Astrocyte of the cerebellum (primary cell): Measurements from ENCODE around the gene TMED8.

Source experiments
- DNase-seq: peaks from one replicate; pipeline ENCODE4 v3.0.0-alpha.2; 2011; ENCODE audit warnings: low read depth
- H3K4me3 ChIP-seq: 2 replicates; pipeline ENCODE4 v1.5.1; 2011; ENCODE audit warnings: mild to moderate bottlenecking, low read depth, low read length, moderate library complexity
- in situ Hi-C: cut with HindIII; loops from 2 replicates; pipeline ENCODE4 v1.10.0; 2017; ENCODE audit warnings: low sequenced_read_pairs
- TF ChIP-seq, protein P1 (sequence below): IDR thresholded peaks from 2 replicates; pipeline ENCODE4 v1.5.1; 2012; ENCODE audit warnings: low read length, low read depth, moderate library complexity, mild to moderate bottlenecking; ENCODE audit errors: missing control alignments

TMED8 gene

DNA sequence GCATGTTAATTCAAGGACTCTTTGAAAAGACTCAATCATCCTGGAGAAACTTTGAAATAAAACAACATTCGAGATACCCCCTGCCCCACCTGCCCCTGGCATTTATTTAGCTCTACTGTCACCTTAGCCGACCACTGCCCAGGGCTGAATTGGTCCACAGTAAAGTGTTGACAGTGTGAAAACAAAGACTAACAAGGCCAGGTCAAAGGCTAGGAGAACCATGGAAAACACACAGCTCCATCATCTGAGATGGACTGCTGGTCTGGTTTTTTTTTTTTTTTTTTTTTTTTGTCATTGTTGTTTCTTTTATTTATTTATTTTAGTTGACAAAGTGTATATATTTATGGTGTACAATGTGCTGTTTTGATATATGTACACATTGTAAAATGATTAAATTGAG lies 30.4 kb downstream of the TMED8 start:
- no peak overlapping the region for H3K4me3 ChIP-seq
- DNase-seq, result no peak
- in situ Hi-C loops, result no loop called here
- TF ChIP-seq, protein P1, sequence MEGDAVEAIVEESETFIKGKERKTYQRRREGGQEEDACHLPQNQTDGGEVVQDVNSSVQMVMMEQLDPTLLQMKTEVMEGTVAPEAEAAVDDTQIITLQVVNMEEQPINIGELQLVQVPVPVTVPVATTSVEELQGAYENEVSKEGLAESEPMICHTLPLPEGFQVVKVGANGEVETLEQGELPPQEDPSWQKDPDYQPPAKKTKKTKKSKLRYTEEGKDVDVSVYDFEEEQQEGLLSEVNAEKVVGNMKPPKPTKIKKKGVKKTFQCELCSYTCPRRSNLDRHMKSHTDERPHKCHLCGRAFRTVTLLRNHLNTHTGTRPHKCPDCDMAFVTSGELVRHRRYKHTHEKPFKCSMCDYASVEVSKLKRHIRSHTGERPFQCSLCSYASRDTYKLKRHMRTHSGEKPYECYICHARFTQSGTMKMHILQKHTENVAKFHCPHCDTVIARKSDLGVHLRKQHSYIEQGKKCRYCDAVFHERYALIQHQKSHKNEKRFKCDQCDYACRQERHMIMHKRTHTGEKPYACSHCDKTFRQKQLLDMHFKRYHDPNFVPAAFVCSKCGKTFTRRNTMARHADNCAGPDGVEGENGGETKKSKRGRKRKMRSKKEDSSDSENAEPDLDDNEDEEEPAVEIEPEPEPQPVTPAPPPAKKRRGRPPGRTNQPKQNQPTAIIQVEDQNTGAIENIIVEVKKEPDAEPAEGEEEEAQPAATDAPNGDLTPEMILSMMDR, result no peak

DNA sequence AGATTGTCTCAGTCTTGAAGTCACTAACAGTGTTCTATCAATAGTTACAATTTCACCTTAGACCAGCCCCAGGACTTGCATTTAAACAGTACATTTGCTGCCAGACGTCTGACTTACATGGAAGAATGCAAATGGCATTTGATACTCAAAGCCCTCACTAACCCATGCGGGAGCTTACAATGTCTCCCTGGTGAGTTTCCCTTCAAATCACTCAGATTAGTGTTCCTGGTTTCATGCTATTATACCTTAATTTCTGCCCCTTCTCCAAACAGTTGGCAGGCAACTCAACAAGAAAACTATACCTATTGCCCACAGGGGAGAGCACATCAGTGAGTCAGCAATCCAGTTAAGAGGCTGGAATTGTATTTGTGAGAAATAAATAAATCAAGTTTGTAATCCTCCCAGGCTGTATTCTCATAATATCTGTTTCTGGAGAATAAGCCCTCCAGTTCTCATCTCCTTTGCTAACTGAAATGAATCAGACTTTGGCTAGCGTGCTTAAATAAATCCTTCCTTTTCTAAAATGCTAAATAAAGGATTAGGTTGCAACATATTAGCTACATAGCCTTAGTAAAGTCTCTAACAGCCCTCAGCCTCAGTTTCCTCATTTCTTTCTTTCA lies 32.4 kb downstream of the TMED8 start:
- no peak overlapping the region for H3K4me3 ChIP-seq
- no peak for DNase-seq
- in situ Hi-C loops, result no loop called here
- TF ChIP-seq, protein P1, result no peak

DNA sequence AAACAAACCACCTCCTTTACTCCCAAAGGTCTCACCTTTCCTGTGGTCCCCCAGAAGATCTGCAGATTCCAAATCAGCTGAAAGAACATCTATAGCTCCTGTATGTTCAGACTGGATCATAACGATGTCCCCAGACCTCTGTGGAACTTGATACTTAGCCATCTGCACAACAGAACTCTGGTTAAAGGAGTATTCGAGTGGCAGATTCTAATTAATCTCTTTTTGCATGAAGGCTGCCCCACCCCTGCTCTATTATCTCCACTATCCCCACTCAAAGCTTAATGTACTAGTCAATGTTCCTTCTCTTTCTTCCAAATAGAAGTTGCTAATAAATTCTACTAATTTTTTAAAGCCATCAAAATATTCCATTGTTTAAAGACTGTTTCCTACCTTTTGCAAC lies 33.2 kb downstream of the TMED8 start:
- H3K4me3 ChIP-seq, result no peak overlapping the region
- no peak for DNase-seq
- in situ Hi-C loops, result no loop called here
- TF ChIP-seq, protein P1, result no peak

GRCh38 chr14:77342726-77343397 lies 34.0 kb downstream of the TMED8 start:
- in situ Hi-C loops, result no loop called here
- no peak overlapping the region for H3K4me3 ChIP-seq
- no peak for DNase-seq
- TF ChIP-seq, protein P1, result no peak

DNA sequence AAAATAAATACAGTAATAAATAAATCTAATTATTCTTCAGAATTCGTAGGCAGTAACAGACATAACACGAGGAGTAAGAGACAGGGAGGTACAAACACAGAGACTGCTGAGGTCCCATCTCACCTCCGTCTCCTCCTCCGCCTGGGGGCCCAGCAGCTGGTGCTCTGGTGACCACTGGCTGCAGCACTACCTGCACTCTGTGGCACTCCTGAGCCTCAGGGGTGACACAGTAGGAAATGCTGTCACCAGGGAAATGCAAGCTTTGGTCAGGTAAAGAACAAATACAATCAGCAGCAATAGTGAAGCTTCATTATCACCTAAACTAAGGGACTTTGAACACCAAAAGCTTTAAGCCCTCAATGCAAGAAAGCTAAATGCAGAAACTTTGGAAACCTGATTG lies 36.5 kb downstream of the TMED8 start:
- in situ Hi-C loops, result no loop called here
- TF ChIP-seq, protein P1, result no peak

GRCh38 chr14:77339407-77339806 lies 37.5 kb downstream of the TMED8 start:
- no peak for DNase-seq
- TF ChIP-seq, protein P1, result no peak
- no peak overlapping the region for H3K4me3 ChIP-seq
- in situ Hi-C loops, result no loop called here

More for the DNA sequence above, 36.5 kb downstream of the TMED8 start:
- DNase-seq, result no peak
- no peak overlapping the region for H3K4me3 ChIP-seq
